HUES48 (cell line): ENCODE measurements around the gene NUFIP1.
"Not testable (repeated sequence)": the region's sequence is repeated elsewhere in the genome, so short reads cannot be mapped to it uniquely, and the experiment has no call there.

Source experiments
- H3K27ac ChIP-seq: one replicate; pipeline ENCODE4 v1.7.0; 2013; ENCODE audit warnings: low read depth, low read length, inconsistent platforms
- H3K27me3 ChIP-seq: 2 replicates; pipeline ENCODE4 v1.6.1; 2013; ENCODE audit warnings: mild to moderate bottlenecking, low read length; ENCODE audit not compliant: control insufficient read depth, insufficient read depth
- H3K36me3 ChIP-seq: 2 replicates; pipeline ENCODE4 v1.6.1; 2013; ENCODE audit warnings: low read length; ENCODE audit not compliant: control insufficient read depth, insufficient read depth
- H3K4me1 ChIP-seq: 2 replicates; pipeline ENCODE4 v1.6.1; 2013; ENCODE audit warnings: mild to moderate bottlenecking, low read length; ENCODE audit not compliant: control insufficient read depth, insufficient read depth
- H3K4me3 ChIP-seq: 2 replicates; pipeline ENCODE4 v1.5.1; 2013; ENCODE audit warnings: mild to moderate bottlenecking, low read depth, low read length
- H3K9ac ChIP-seq: 2 replicates; pipeline ENCODE4 v1.6.1; 2013; ENCODE audit warnings: mild to moderate bottlenecking, low read depth, low read length, moderate library complexity
- H3K9me3 ChIP-seq: 2 replicates; pipeline ENCODE4 v1.6.1; 2013; ENCODE audit warnings: low read length; ENCODE audit not compliant: control insufficient read depth, insufficient read depth

Gene NUFIP1

GRCh38 chr13:44989071-44989889 lies at the start of gene NUFIP1, which contains the start of gene GPALPP1:
NUFIP1 (minus strand) TSS chr13:44989471; CDS start chr13:44989436, 35 bp downstream.
GPALPP1 (plus strand) TSS chr13:44989538; CDS start chr13:44989655, 117 bp downstream.
- Histone ChIP-seq H3K27ac (peak within 1 kb of the TSS; percentile 83), H3K9me3 (no peaks in the 10 kb centered on the region), H3K4me3 (peak within 1 kb of the TSS; percentile 95), H3K4me1 (peaks cover 15% of the 10 kb centered on the region; the same call in 1 of the 2 replicates), H3K9ac (peak within 1 kb of the TSS; percentile 87), H3K27me3 (no peaks in the 10 kb centered on the region), H3K36me3 (peaks cover 16% of the 10 kb centered on the region)

- H3K27ac ChIP-seq: no peak overlapping the region
- no peak overlapping the region for H3K9ac ChIP-seq
- H3K27me3 ChIP-seq: no peaks in the 10 kb centered on the region
- no peak overlapping the region for H3K4me3 ChIP-seq
- no peaks in the 10 kb centered on the region for H3K4me1 ChIP-seq
- H3K9me3 ChIP-seq: no peaks in the 10 kb centered on the region
- 0 out of 2 replicates have a peak, but pooled peaks cover 5% of the 10 kb centered on the region for H3K36me3 ChIP-seq
Measured at GRCh38 chr13:45036206-45036605, 46.9 kb upstream of the NUFIP1 start.

GRCh38 chr13:45034342-45034741 lies 45.1 kb upstream of the NUFIP1 start:
- Histone ChIP-seq H3K4me3 (no peak overlapping the region), H3K36me3 (0 out of 2 replicates have a peak, but pooled peaks cover 5% of the 10 kb centered on the region)

GRCh38 chr13:45024847-45025246 lies 35.6 kb upstream of the NUFIP1 start:
- no peaks in the 10 kb centered on the region for H3K9me3 ChIP-seq
- H3K9ac ChIP-seq: no peak overlapping the region
- no peak overlapping the region for H3K4me3 ChIP-seq
- H3K4me1 ChIP-seq: no peaks in the 10 kb centered on the region
- no peaks in the 10 kb centered on the region for H3K27me3 ChIP-seq
- H3K27ac ChIP-seq: no peak overlapping the region
- H3K36me3 ChIP-seq: peaks cover 35% of the 10 kb centered on the region

More at GRCh38 chr13:45034342-45034741, 45.1 kb upstream of the NUFIP1 start:
- Histone ChIP-seq H3K27me3 (no peaks in the 10 kb centered on the region), H3K27ac (no peak overlapping the region), H3K9me3 (no peaks in the 10 kb centered on the region), H3K4me1 (no peaks in the 10 kb centered on the region), H3K9ac (no peak overlapping the region)

GRCh38 chr13:45021250-45021649 lies 32.0 kb upstream of the NUFIP1 start:
- Histone ChIP-seq H3K4me3 (no peak overlapping the region), H3K27me3 (no peaks in the 10 kb centered on the region), H3K36me3 (peaks cover 35% of the 10 kb centered on the region), H3K9ac (no peak overlapping the region), H3K27ac (no peak overlapping the region), H3K9me3 (no peaks in the 10 kb centered on the region), H3K4me1 (no peaks in the 10 kb centered on the region)

GRCh38 chr13:45019981-45020380 lies 30.7 kb upstream of the NUFIP1 start:
- H3K27ac ChIP-seq, H3K27me3 ChIP-seq, H3K4me1 ChIP-seq, H3K4me3 ChIP-seq, H3K9me3 ChIP-seq, H3K9ac ChIP-seq: not testable (repeated sequence)
- H3K36me3 ChIP-seq: peaks cover 44% of the 10 kb centered on the region

GRCh38 chr13:45016792-45017425 lies 27.6 kb upstream of the NUFIP1 start:
- Histone ChIP-seq H3K9ac (no peak overlapping the region), H3K27me3 (no peaks in the 10 kb centered on the region), H3K36me3 (peaks cover 39% of the 10 kb centered on the region), H3K27ac (no peak overlapping the region), H3K4me3 (no peak overlapping the region), H3K4me1 (no peaks in the 10 kb centered on the region), H3K9me3 (no peaks in the 10 kb centered on the region)

- no peaks in the 10 kb centered on the region for H3K9me3 ChIP-seq
- no peak overlapping the region for H3K27ac ChIP-seq
- no peaks in the 10 kb centered on the region for H3K27me3 ChIP-seq
- H3K4me3 ChIP-seq: no peak overlapping the region
- H3K36me3 ChIP-seq: peaks cover 38% of the 10 kb centered on the region
- H3K4me1 ChIP-seq: no peaks in the 10 kb centered on the region
- H3K9ac ChIP-seq: no peak overlapping the region
Measured at GRCh38 chr13:45015300-45015699, 26.0 kb upstream of the NUFIP1 start.

GRCh38 chr13:45011198-45011597 lies 21.9 kb upstream of the NUFIP1 start:
- H3K36me3 ChIP-seq: peaks cover 67% of the 10 kb centered on the region

GRCh38 chr13:45007823-45008222 lies 18.6 kb upstream of the NUFIP1 start:
- no peak overlapping the region for H3K27ac ChIP-seq
- H3K4me1 ChIP-seq: no peaks in the 10 kb centered on the region
- H3K36me3 ChIP-seq: peaks cover 68% of the 10 kb centered on the region
- no peaks in the 10 kb centered on the region for H3K9me3 ChIP-seq
- H3K27me3 ChIP-seq: no peaks in the 10 kb centered on the region
- H3K4me3 ChIP-seq: no peak overlapping the region
- no peak overlapping the region for H3K9ac ChIP-seq

More at GRCh38 chr13:45011198-45011597, 21.9 kb upstream of the NUFIP1 start:
- Histone ChIP-seq H3K4me3 (no peak overlapping the region), H3K27me3 (no peaks in the 10 kb centered on the region), H3K9ac (no peak overlapping the region), H3K9me3 (no peaks in the 10 kb centered on the region), H3K4me1 (no peaks in the 10 kb centered on the region), H3K27ac (no peak overlapping the region)

- H3K27ac ChIP-seq: no peak overlapping the region
- H3K9ac ChIP-seq: no peak overlapping the region
- no peaks in the 10 kb centered on the region for H3K4me1 ChIP-seq
Measured at GRCh38 chr13:45007225-45007624, 18.0 kb upstream of the NUFIP1 start.

More at GRCh38 chr13:45007225-45007624, 18.0 kb upstream of the NUFIP1 start:
- no peak overlapping the region for H3K4me3 ChIP-seq
- peaks cover 74% of the 10 kb centered on the region for H3K36me3 ChIP-seq
- no peaks in the 10 kb centered on the region for H3K27me3 ChIP-seq
- H3K9me3 ChIP-seq: no peaks in the 10 kb centered on the region
